H1 (cell line): Measurements from ENCODE around the gene PANK3.
"Not testable (repeated sequence)": the region's sequence is repeated elsewhere in the genome, so short reads cannot be mapped to it uniquely, and the experiment has no call there.

Experiments
- ASH2L ChIP-seq: fragments of 200-600, 300-600 bp; sonication (generic); IDR thresholded peaks from one replicate; pipeline ENCODE4 v1.7.1; 2017; ENCODE audit warnings: low read length
- BRCA1 ChIP-seq: IDR thresholded peaks from 2 replicates; pipeline ENCODE4 v1.6.1; 2012; ENCODE audit warnings: low read depth, low read length, improper control_type of control experiment
- EP300 ChIP-seq, 2 experiments: IDR thresholded peaks; 1 replicate in 1 of 2; 2 replicates in 1 of 2; pipeline ENCODE4 v1.6.1; 2011 to 2012; ENCODE audit warnings: low read depth in 2 of 2, low read length in 2 of 2, mild to moderate bottlenecking in 2 of 2, borderline replicate concordance in 1 of 2, inconsistent platforms in 1 of 2, moderate library complexity in 1 of 2
- FOSL1 ChIP-seq: IDR thresholded peaks from 2 replicates; pipeline ENCODE4 v1.6.1; 2011; ENCODE audit warnings: mild to moderate bottlenecking, low read depth, low read length, moderate library complexity; ENCODE audit not compliant: insufficient read depth
- HDAC2 ChIP-seq, 2 experiments: fragments of 300-600 bp in 1 of 2; sonication (generic) in 1 of 2; IDR thresholded peaks; 2 replicates each; pipeline ENCODE4 v1.6.1; 2011 to 2012; ENCODE audit warnings: low read depth in 2 of 2, low read length in 2 of 2, mild to moderate bottlenecking in 2 of 2, moderate library complexity in 2 of 2, borderline replicate concordance in 1 of 2, inconsistent platforms in 1 of 2
- JUN ChIP-seq: IDR thresholded peaks from 2 replicates; pipeline ENCODE4 v1.6.1; 2011; ENCODE audit warnings: low read depth, mild to moderate bottlenecking, improper control_type of control experiment, low read length
- MAFK ChIP-seq: IDR thresholded peaks from 2 replicates; pipeline ENCODE4 v1.6.1; 2012; ENCODE audit warnings: low read depth, mild to moderate bottlenecking, improper control_type of control experiment, low read length
- POLR2A ChIP-seq, 2 experiments: IDR thresholded peaks; 1 replicate in 1 of 2; 2 replicates in 1 of 2; pipeline ENCODE4 v1.6.1; 2011; ENCODE audit warnings: low read depth in 2 of 2, low read length in 2 of 2, mild to moderate bottlenecking in 2 of 2; ENCODE audit errors: control extremely low read depth in 1 of 2
- TF ChIP-seq, protein P1 (sequence below), 3 experiments: IDR thresholded peaks; 1 replicate in 2 of 3; 2 replicates in 1 of 3; pipeline versions ENCODE4 v1.5.1 to v1.6.1; 2011; ENCODE audit warnings: low read length in 3 of 3, mild to moderate bottlenecking in 3 of 3, inconsistent platforms in 2 of 3, low read depth in 1 of 3, moderate library complexity in 1 of 3; ENCODE audit not compliant: insufficient read depth in 1 of 3; ENCODE audit errors: control extremely low read depth in 1 of 3
- TF ChIP-seq, protein P2 (sequence below): IDR thresholded peaks from 2 replicates; pipeline ENCODE4 v1.6.1; 2012; ENCODE audit warnings: inconsistent platforms

DNA sequence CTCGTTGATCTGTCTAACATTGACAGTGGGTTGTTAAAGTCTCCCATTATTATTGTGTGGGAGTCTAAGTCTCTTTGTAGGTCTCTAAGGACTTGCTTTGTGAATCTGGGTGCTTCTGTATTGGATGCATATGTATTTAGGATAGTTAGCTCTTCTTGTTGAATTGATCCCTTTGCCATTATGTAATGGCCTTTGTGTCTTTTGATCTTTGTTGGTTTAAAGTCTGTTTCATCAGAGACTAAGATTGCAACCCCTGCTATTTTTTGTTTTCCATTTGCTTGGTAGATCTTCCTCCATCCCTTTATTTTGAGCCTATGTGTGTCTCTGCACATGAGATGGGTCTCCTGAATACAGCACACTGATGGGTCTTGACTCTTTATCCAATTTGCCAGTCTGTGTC, 17.0 kb upstream of the PANK3 start:
- not testable (repeated sequence) for TF ChIP-seq JUN; FOSL1; MAFK; POLR2A (IDR thresholded peaks at IDR 0.05; ENCODE audit: control extremely low read depth in 1 of 2, low read depth in 2 of 2, low read length in 2 of 2); ASH2L; HDAC2 (IDR thresholded peaks at IDR 0.05; ENCODE audit: borderline replicate concordance in 1 of 2, low read depth in 2 of 2, low read length in 2 of 2); EP300 (IDR thresholded peaks at IDR 0.05; ENCODE audit: borderline replicate concordance in 1 of 2, low read depth in 2 of 2, low read length in 2 of 2); BRCA1
- TF ChIP-seq, protein P1, sequence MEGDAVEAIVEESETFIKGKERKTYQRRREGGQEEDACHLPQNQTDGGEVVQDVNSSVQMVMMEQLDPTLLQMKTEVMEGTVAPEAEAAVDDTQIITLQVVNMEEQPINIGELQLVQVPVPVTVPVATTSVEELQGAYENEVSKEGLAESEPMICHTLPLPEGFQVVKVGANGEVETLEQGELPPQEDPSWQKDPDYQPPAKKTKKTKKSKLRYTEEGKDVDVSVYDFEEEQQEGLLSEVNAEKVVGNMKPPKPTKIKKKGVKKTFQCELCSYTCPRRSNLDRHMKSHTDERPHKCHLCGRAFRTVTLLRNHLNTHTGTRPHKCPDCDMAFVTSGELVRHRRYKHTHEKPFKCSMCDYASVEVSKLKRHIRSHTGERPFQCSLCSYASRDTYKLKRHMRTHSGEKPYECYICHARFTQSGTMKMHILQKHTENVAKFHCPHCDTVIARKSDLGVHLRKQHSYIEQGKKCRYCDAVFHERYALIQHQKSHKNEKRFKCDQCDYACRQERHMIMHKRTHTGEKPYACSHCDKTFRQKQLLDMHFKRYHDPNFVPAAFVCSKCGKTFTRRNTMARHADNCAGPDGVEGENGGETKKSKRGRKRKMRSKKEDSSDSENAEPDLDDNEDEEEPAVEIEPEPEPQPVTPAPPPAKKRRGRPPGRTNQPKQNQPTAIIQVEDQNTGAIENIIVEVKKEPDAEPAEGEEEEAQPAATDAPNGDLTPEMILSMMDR (IDR thresholded peaks at IDR 0.05; ENCODE audit: control extremely low read depth in 1 of 3, insufficient read depth in 1 of 3, low read depth in 1 of 3, low read length in 3 of 3) = not testable (repeated sequence)
- TF ChIP-seq, protein P2, sequence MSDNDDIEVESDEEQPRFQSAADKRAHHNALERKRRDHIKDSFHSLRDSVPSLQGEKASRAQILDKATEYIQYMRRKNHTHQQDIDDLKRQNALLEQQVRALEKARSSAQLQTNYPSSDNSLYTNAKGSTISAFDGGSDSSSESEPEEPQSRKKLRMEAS = not testable (repeated sequence)
